GM23338 (cell line): ENCODE data around the gene LRMDA.

Source experiments
- CREB1 ChIP-seq: fragments of 250-450 bp; sonication (Bioruptor Pico); IDR thresholded peaks from 2 replicates; pipeline ENCODE4 v1.5.0; 2020; ENCODE audit warnings: low read depth, mild to moderate bottlenecking, moderate library complexity
- CTCF ChIP-seq, 2 experiments: fragments of 200-600 bp in 1 of 2; sonication (generic) in 1 of 2; conservative IDR thresholded peaks; 2 replicates each; pipeline versions ENCODE4 v1.5.1 to v1.6.1; 2016 to 2017; ENCODE audit warnings: antibody characterized with exemption in 2 of 2, low read depth in 2 of 2, mild to moderate bottlenecking in 2 of 2, moderate library complexity in 1 of 2
- EZH2 ChIP-seq: fragments of 200-600 bp; sonication (generic); IDR thresholded peaks from one replicate; pipeline ENCODE4 v1.8.0; 2017; ENCODE audit warnings: antibody characterized with exemption, mild to moderate bottlenecking, low read depth; ENCODE audit not compliant: unreplicated experiment
- EZH2phosphoT487 ChIP-seq: fragments of 200-600 bp; sonication (generic); IDR thresholded peaks from one replicate; pipeline ENCODE4 v1.8.1; 2018; ENCODE audit warnings: antibody characterized with exemption; ENCODE audit not compliant: unreplicated experiment
- NANOG ChIP-seq: IDR thresholded peaks from 2 replicates; pipeline ENCODE4 v1.6.1; 2016; ENCODE audit warnings: antibody characterized with exemption, borderline replicate concordance
- POLR2AphosphoS5 ChIP-seq: IDR thresholded peaks from 2 replicates; pipeline ENCODE4 v1.6.1; 2016; ENCODE audit warnings: antibody characterized with exemption, low read depth
- ZNF331 ChIP-seq: fragments of 250-450 bp; sonication (Bioruptor Pico); IDR thresholded peaks from 2 replicates; pipeline ENCODE4 v1.5.0; 2020; ENCODE audit warnings: low read depth, mild to moderate bottlenecking, moderate library complexity
- ZNF462 ChIP-seq: fragments of 250-450 bp; sonication (Bioruptor Pico); IDR thresholded peaks from 2 replicates; pipeline ENCODE4 v1.5.0; 2020; ENCODE audit warnings: mild to moderate bottlenecking, moderate library complexity
- TF ChIP-seq, protein P1 (sequence below): IDR thresholded peaks from one replicate; pipeline ENCODE4 v1.6.1; 2018; ENCODE audit warnings: antibody characterized with exemption; ENCODE audit not compliant: unreplicated experiment

- TF ChIP-seq CTCF (conservative IDR thresholded peaks at IDR 0.05; ENCODE audit: low read depth in 2 of 2) (no peak), EZH2 (no peak), POLR2AphosphoS5 (no peak), EZH2phosphoT487 (no peak), ZNF462 (CRISPR knock-in tag) (no peak), CREB1 (CRISPR knock-in tag) (no peak), ZNF331 (CRISPR knock-in tag) (no peak), NANOG (no peak)
- TF ChIP-seq, protein P1, sequence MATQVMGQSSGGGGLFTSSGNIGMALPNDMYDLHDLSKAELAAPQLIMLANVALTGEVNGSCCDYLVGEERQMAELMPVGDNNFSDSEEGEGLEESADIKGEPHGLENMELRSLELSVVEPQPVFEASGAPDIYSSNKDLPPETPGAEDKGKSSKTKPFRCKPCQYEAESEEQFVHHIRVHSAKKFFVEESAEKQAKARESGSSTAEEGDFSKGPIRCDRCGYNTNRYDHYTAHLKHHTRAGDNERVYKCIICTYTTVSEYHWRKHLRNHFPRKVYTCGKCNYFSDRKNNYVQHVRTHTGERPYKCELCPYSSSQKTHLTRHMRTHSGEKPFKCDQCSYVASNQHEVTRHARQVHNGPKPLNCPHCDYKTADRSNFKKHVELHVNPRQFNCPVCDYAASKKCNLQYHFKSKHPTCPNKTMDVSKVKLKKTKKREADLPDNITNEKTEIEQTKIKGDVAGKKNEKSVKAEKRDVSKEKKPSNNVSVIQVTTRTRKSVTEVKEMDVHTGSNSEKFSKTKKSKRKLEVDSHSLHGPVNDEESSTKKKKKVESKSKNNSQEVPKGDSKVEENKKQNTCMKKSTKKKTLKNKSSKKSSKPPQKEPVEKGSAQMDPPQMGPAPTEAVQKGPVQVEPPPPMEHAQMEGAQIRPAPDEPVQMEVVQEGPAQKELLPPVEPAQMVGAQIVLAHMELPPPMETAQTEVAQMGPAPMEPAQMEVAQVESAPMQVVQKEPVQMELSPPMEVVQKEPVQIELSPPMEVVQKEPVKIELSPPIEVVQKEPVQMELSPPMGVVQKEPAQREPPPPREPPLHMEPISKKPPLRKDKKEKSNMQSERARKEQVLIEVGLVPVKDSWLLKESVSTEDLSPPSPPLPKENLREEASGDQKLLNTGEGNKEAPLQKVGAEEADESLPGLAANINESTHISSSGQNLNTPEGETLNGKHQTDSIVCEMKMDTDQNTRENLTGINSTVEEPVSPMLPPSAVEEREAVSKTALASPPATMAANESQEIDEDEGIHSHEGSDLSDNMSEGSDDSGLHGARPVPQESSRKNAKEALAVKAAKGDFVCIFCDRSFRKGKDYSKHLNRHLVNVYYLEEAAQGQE = no peak
These were observed 1056.2 kb downstream of the LRMDA start for GRCh38 chr10:76487582-76487981.
